Measurements from ENCODE around the gene TPGS1.

Gene TPGS1

GRCh38 chr19:488505-489417 lies 18.5 kb upstream of the TPGS1 start:
- Mint-ChIP-seq H3K4me1 (peaks cover 20% of the 10 kb centered on the region), H3K4me3 (peak overlapping the region; percentile 89 to 93), H3K27me3 (peaks cover 33% of the 10 kb centered on the region), H3K27ac (peak overlapping the region; percentile 78 to 97), H3K9me3 (no peaks in the 10 kb centered on the region)
- peak; percentile 90 for ATAC-seq
- peak; percentile 86 to 90 for DNase-seq

- Mint-ChIP-seq H3K4me3 (peak overlapping the region; percentile 89 to 93), H3K27me3 (peaks cover 28% of the 10 kb centered on the region), H3K9me3 (no peaks in the 10 kb centered on the region), H3K4me1 (peaks cover 23% of the 10 kb centered on the region), H3K27ac (peak overlapping the region in 1 of 2 donors; percentile 96)
- ATAC-seq = peak; percentile 53
- DNase-seq = no peak
These were observed 17.7 kb upstream of the TPGS1 start for GRCh38 chr19:489418-490196.

GRCh38 chr19:491146-491741 lies 16.1 kb upstream of the TPGS1 start:
- H3K27ac Mint-ChIP-seq = no peak overlapping the region
- H3K27me3 Mint-ChIP-seq = peaks cover 23% of the 10 kb centered on the region
- no peak overlapping the region for H3K4me3 Mint-ChIP-seq

GRCh38 chr19:492091-492531 lies 15.2 kb upstream of the TPGS1 start:
- DNase-seq (peak in 1 of 2 donors; percentile 50), ATAC-seq (no peak)
- Mint-ChIP-seq H3K27me3 (peaks cover 20% of the 10 kb centered on the region), H3K9me3 (no peaks in the 10 kb centered on the region), H3K27ac (no peak overlapping the region), H3K4me3 (no peak overlapping the region), H3K4me1 (peaks cover 34% of the 10 kb centered on the region)

More at GRCh38 chr19:491146-491741, 16.1 kb upstream of the TPGS1 start:
- DNase-seq (no peak), ATAC-seq (no peak)
- H3K9me3 Mint-ChIP-seq = no peaks in the 10 kb centered on the region
- H3K4me1 Mint-ChIP-seq = peaks cover 34% of the 10 kb centered on the region

- no peaks in the 10 kb centered on the region for H3K9me3 Mint-ChIP-seq
- no peak for ATAC-seq
- H3K27ac Mint-ChIP-seq = no peak overlapping the region
- no peak overlapping the region for H3K4me3 Mint-ChIP-seq
- peaks cover 30% of the 10 kb centered on the region for H3K27me3 Mint-ChIP-seq
- no peak for DNase-seq
- H3K4me1 Mint-ChIP-seq = peaks cover 34% of the 10 kb centered on the region
These were observed 13.7 kb upstream of the TPGS1 start for GRCh38 chr19:493391-494170.

- Mint-ChIP-seq H3K27me3 (peaks cover 39% of the 10 kb centered on the region), H3K4me3 (no peak overlapping the region), H3K27ac (no peak overlapping the region), H3K9me3 (no peaks in the 10 kb centered on the region), H3K4me1 (peaks cover 33% of the 10 kb centered on the region)
- DNase-seq (no peak), ATAC-seq (no peak)
These were observed 12.9 kb upstream of the TPGS1 start for GRCh38 chr19:494171-495080.

GRCh38 chr19:495081-495401 lies 12.3 kb upstream of the TPGS1 start:
- Mint-ChIP-seq H3K4me3 (no peak overlapping the region), H3K27me3 (peaks cover 42% of the 10 kb centered on the region), H3K27ac (no peak overlapping the region), H3K9me3 (no peaks in the 10 kb centered on the region), H3K4me1 (peaks cover 27% of the 10 kb centered on the region)
- ATAC-seq (no peak), DNase-seq (no peak)

- Mint-ChIP-seq H3K27ac (no peak overlapping the region), H3K4me3 (peak overlapping the region in 1 of 2 donors; percentile 45), H3K4me1 (peaks cover 25% of the 10 kb centered on the region), H3K27me3 (peaks cover 42% of the 10 kb centered on the region), H3K9me3 (no peaks in the 10 kb centered on the region)
- ATAC-seq = peak; percentile 35
- DNase-seq = peak; percentile 72 to 77
These were observed 11.7 kb upstream of the TPGS1 start for GRCh38 chr19:495402-496111.

- Mint-ChIP-seq H3K27me3 (peaks cover 42% of the 10 kb centered on the region), H3K4me3 (peak within 1 kb of the TSS in 1 of 2 donors; percentile 45), H3K27ac (no peak within 1 kb of the TSS), H3K9me3 (no peaks in the 10 kb centered on the region), H3K4me1 (peaks cover 25% of the 10 kb centered on the region)
- ATAC-seq (no peak), DNase-seq (no peak)
These were observed 11.1 kb upstream of the TPGS1 start, which contains the start of gene MADCAM1 for GRCh38 chr19:496112-496665. Gene MADCAM1 (plus strand): TSS chr19:496486. CDS start chr19:496500, 14 bp downstream.

GRCh38 chr19:496986-497385 lies 10.3 kb upstream of the TPGS1 start:
- peaks cover 42% of the 10 kb centered on the region for H3K27me3 Mint-ChIP-seq
- H3K9me3 Mint-ChIP-seq = no peaks in the 10 kb centered on the region
- no peak for ATAC-seq
- DNase-seq = no peak
- no peak overlapping the region for H3K4me3 Mint-ChIP-seq
- peaks cover 25% of the 10 kb centered on the region for H3K4me1 Mint-ChIP-seq
- H3K27ac Mint-ChIP-seq = no peak overlapping the region

GRCh38 chr19:497491-497868 lies 9.8 kb upstream of the TPGS1 start:
- H3K4me3 Mint-ChIP-seq = no peak overlapping the region
- DNase-seq (no peak), ATAC-seq (peak; percentile 8)
- no peaks in the 10 kb centered on the region for H3K9me3 Mint-ChIP-seq
- H3K27ac Mint-ChIP-seq = no peak overlapping the region
- peaks cover 42% of the 10 kb centered on the region for H3K27me3 Mint-ChIP-seq
- H3K4me1 Mint-ChIP-seq = peaks cover 26% of the 10 kb centered on the region

- ATAC-seq (peak; percentile 39), DNase-seq (no peak)
- no peaks in the 10 kb centered on the region for H3K9me3 Mint-ChIP-seq
- H3K27ac Mint-ChIP-seq = no peak overlapping the region
- H3K4me3 Mint-ChIP-seq = peak overlapping the region; percentile 23 to 63
- peaks cover 31% of the 10 kb centered on the region for H3K4me1 Mint-ChIP-seq
- peaks cover 42% of the 10 kb centered on the region for H3K27me3 Mint-ChIP-seq
These were observed 9.3 kb upstream of the TPGS1 start for GRCh38 chr19:497869-498510.

- peaks cover 32% of the 10 kb centered on the region for H3K4me1 Mint-ChIP-seq
- ATAC-seq (peak; percentile 11), DNase-seq (no peak)
- peak overlapping the region in 1 of 2 donors; percentile 63 for H3K4me3 Mint-ChIP-seq
- no peak overlapping the region for H3K27ac Mint-ChIP-seq
- H3K27me3 Mint-ChIP-seq = peaks cover 41% of the 10 kb centered on the region
- H3K9me3 Mint-ChIP-seq = no peaks in the 10 kb centered on the region
These were observed 8.8 kb upstream of the TPGS1 start for GRCh38 chr19:498511-498891.
